Kidney epithelial cell (primary cell): ENCODE data around the gene CBX5. TPM values are rescaled to one million over a fixed set of nuclear protein-coding genes. Genes with fewer than 3 reads are reported as not detected.

Experiments
- DNase-seq: peaks from one replicate; pipeline ENCODE4 v3.0.0-alpha.2; 2010; ENCODE audit warnings: low read depth
- H3K27me3 ChIP-seq: 2 replicates; pipeline ENCODE4 v1.6.0; 2011; ENCODE audit warnings: low read length; ENCODE audit not compliant: control insufficient read depth, insufficient read depth
- H3K36me3 ChIP-seq: 2 replicates; pipeline ENCODE4 v1.5.1; 2011; ENCODE audit warnings: low read length; ENCODE audit not compliant: control insufficient read depth, insufficient read depth
- H3K4me3 ChIP-seq: 2 replicates; pipeline ENCODE4 v1.5.1; 2011; ENCODE audit warnings: low read depth, mild to moderate bottlenecking, control low read depth, low read length
- CTCF ChIP-seq: IDR thresholded peaks from 2 replicates; pipeline ENCODE4 v1.5.1; 2011; ENCODE audit warnings: mild to moderate bottlenecking, moderate library complexity, low read length, control low read depth, inconsistent platforms; ENCODE audit not compliant: insufficient read depth, poor library complexity, severe bottlenecking
- total RNA-seq: library from RNA; depleted of rRNA; stranded (reverse); fragments of >200 nt; gene quantifications from 2 replicates; pipeline ENCODE4 v1.2.3, GENCODE V29; 2015

CBX5 gene
- total RNA-seq, 1 donor from 2014 or later = 63.8 TPM

GRCh38 chr12:54200412-54200811 lies 79.5 kb downstream of the CBX5 start:
- DNase-seq = no peak
- H3K27me3 ChIP-seq = peaks cover 11% of the 10 kb centered on the region
- no peak for TF ChIP-seq CTCF
- no peak overlapping the region for H3K4me3 ChIP-seq
- no peaks in the 10 kb centered on the region for H3K36me3 ChIP-seq

- Histone ChIP-seq H3K27me3 (peaks cover 9% of the 10 kb centered on the region), H3K4me3 (no peak overlapping the region), H3K36me3 (no peaks in the 10 kb centered on the region)
- DNase-seq = no peak
- no peak for TF ChIP-seq CTCF
These were observed 80.0 kb downstream of the CBX5 start for GRCh38 chr12:54199917-54200316.

- Histone ChIP-seq H3K27me3 (peaks cover 11% of the 10 kb centered on the region), H3K36me3 (no peaks in the 10 kb centered on the region), H3K4me3 (no peak overlapping the region)
- no peak for DNase-seq
- TF ChIP-seq CTCF = no peak
These were observed 80.9 kb downstream of the CBX5 start for GRCh38 chr12:54199034-54199433.

GRCh38 chr12:54197431-54197909 lies 82.5 kb downstream of the CBX5 start:
- no peak for DNase-seq
- Histone ChIP-seq H3K36me3 (no peaks in the 10 kb centered on the region), H3K4me3 (no peak overlapping the region), H3K27me3 (peaks cover 14% of the 10 kb centered on the region)
- TF ChIP-seq CTCF = no peak

GRCh38 chr12:54197010-54197409 lies 82.9 kb downstream of the CBX5 start:
- peaks cover 14% of the 10 kb centered on the region for H3K27me3 ChIP-seq
- TF ChIP-seq CTCF = no peak
- no peak for DNase-seq
- H3K4me3 ChIP-seq = no peak overlapping the region
- H3K36me3 ChIP-seq = no peaks in the 10 kb centered on the region

- H3K4me3 ChIP-seq = no peak overlapping the region
- H3K36me3 ChIP-seq = no peaks in the 10 kb centered on the region
- no peak for TF ChIP-seq CTCF
- DNase-seq = no peak
- H3K27me3 ChIP-seq = peaks cover 14% of the 10 kb centered on the region
These were observed 83.5 kb downstream of the CBX5 start for GRCh38 chr12:54196396-54196795.
